IMR-90 (cell line): Measurements from ENCODE around the gene STX8. TPM values are rescaled to one million over a fixed set of nuclear protein-coding genes. Genes with fewer than 3 reads are reported as not detected.
A peak's percentile ranks its signal among the peaks of the same experiment; 100 is the strongest.

ENCODE experiments used
- ATAC-seq: fragments of 200-7000 bp; cut with Tn5 transposase; 2 replicates; pipeline ENCODE4 v1.9.1; 2020; ENCODE audit warnings: low read depth, mild to moderate bottlenecking, moderate library complexity
- BruUV-seq: library from RNA; stranded (reverse); fragments of 400-500 nt; replicated peaks from 2 replicates; lab custom pipeline; 2021; lab: Mats Ljungman, UMichigan
- CTCF ChIA-PET: fragments of 300-600 bp; formaldehyde crosslinking; extraction: SDS; loops from one replicate; lab custom pipeline; 2021; ENCODE audit warnings: antibody characterized with exemption; lab: Yijun Ruan, JAX
- POLR2A ChIA-PET: fragments of 300-600 bp; sonication (Branson Sonifier 250); formaldehyde crosslinking; loops from one replicate; lab custom pipeline; 2022; ENCODE audit warnings: antibody characterized with exemption; ENCODE audit not compliant: unreplicated experiment; lab: Charles Lee
- DNase-seq: peaks from one replicate; pipeline ENCODE4 v3.0.0; 2013
- H2AFZ ChIP-seq: replicated peaks from 2 replicates; pipeline ENCODE3; 2013; ENCODE audit warnings: low read length, mild to moderate bottlenecking; ENCODE audit not compliant: poor library complexity
- H2AK5ac ChIP-seq: 2 replicates; pipeline ENCODE4 v1.6.1; 2013; ENCODE audit warnings: low read depth, low read length, inconsistent platforms
- H2AK9ac ChIP-seq: replicated peaks from 2 replicates; pipeline ENCODE3; 2013; ENCODE audit warnings: mild to moderate bottlenecking, low read depth, low read length, moderate library complexity; ENCODE audit not compliant: poor library complexity
- H2BK120ac ChIP-seq: 2 replicates; pipeline ENCODE4 v1.6.1; 2013; ENCODE audit warnings: low read depth, low read length, inconsistent platforms
- H2BK15ac ChIP-seq: 3 replicates; pipeline ENCODE4 v1.6.1; 2013; ENCODE audit warnings: low read depth, low read length, inconsistent platforms
- H2BK20ac ChIP-seq: 2 replicates; pipeline ENCODE4 v1.6.1; 2013; ENCODE audit warnings: low read depth, mild to moderate bottlenecking, inconsistent platforms, low read length, moderate library complexity
- H2BK5ac ChIP-seq: 2 replicates; pipeline ENCODE4 v1.6.1; 2013; ENCODE audit warnings: mild to moderate bottlenecking, low read depth, low read length, inconsistent platforms; ENCODE audit not compliant: poor library complexity, severe bottlenecking
- H3K14ac ChIP-seq: replicated peaks from 2 replicates; pipeline ENCODE4 v1.6.1; 2013; ENCODE audit warnings: low read depth, low read length, inconsistent platforms
- H3K18ac ChIP-seq: 2 replicates; pipeline ENCODE4 v1.6.1; 2013; ENCODE audit warnings: low read depth, low read length, control low read depth
- H3K23ac ChIP-seq: 2 replicates; pipeline ENCODE4 v1.6.1; 2013; ENCODE audit warnings: low read depth, low read length, inconsistent platforms
- H3K27ac ChIP-seq: 2 replicates; pipeline ENCODE4 v1.5.1; 2013; ENCODE audit warnings: mild to moderate bottlenecking, control low read depth, low read length; ENCODE audit not compliant: insufficient read depth
- H3K27me3 ChIP-seq: 2 replicates; pipeline ENCODE4 v1.6.1; 2013; ENCODE audit warnings: low read length; ENCODE audit not compliant: control insufficient read depth, insufficient read depth
- H3K36me3 ChIP-seq: 2 replicates; pipeline ENCODE4 v1.6.1; 2013; ENCODE audit warnings: low read length, mixed read lengths; ENCODE audit not compliant: control insufficient read depth, insufficient read depth
- H3K4ac ChIP-seq: 2 replicates; pipeline ENCODE4 v1.6.1; 2013; ENCODE audit warnings: low read depth, low read length, inconsistent platforms
- H3K4me1 ChIP-seq: 2 replicates; pipeline ENCODE4 v1.6.1; 2013; ENCODE audit warnings: low read length, mixed read lengths; ENCODE audit not compliant: control insufficient read depth, insufficient read depth
- H3K4me2 ChIP-seq: 2 replicates; pipeline ENCODE4 v1.6.1; 2013; ENCODE audit warnings: low read depth, mild to moderate bottlenecking, control low read depth, low read length, moderate library complexity
- H3K4me3 ChIP-seq: 2 replicates; pipeline ENCODE4 v1.5.1; 2013; ENCODE audit warnings: low read depth, mild to moderate bottlenecking, control low read depth, low read length, moderate library complexity; ENCODE audit not compliant: insufficient read depth
- H3K56ac ChIP-seq: 2 replicates; pipeline ENCODE4 v1.6.1; 2013; ENCODE audit warnings: low read length, inconsistent platforms; ENCODE audit not compliant: insufficient read depth; ENCODE audit errors: extremely low read depth
- H3K79me1 ChIP-seq, 2 experiments: 2 replicates each; pipeline ENCODE4 v1.6.1; 2013; ENCODE audit warnings: low read length in 2 of 2, inconsistent platforms in 1 of 2, low read depth in 1 of 2
- H3K9ac ChIP-seq: 2 replicates; pipeline ENCODE4 v1.6.1; 2013; ENCODE audit warnings: low read depth, low read length, control low read depth
- H3K9me1 ChIP-seq: 2 replicates; pipeline ENCODE4 v1.6.1; 2013; ENCODE audit warnings: low read length, inconsistent platforms; ENCODE audit not compliant: insufficient read depth
- H3K9me3 ChIP-seq: 2 replicates; pipeline ENCODE4 v1.6.1; 2013; ENCODE audit warnings: low read length; ENCODE audit not compliant: control insufficient read depth, insufficient read depth
- H4K20me1 ChIP-seq: 2 replicates; pipeline ENCODE4 v1.6.1; 2013; ENCODE audit warnings: low read length, inconsistent platforms; ENCODE audit not compliant: insufficient read depth
- H4K5ac ChIP-seq: 2 replicates; pipeline ENCODE4 v1.6.1; 2013; ENCODE audit warnings: mild to moderate bottlenecking, low read depth, low read length, control low read depth
- H4K8ac ChIP-seq, 2 experiments: 2 replicates each; pipeline ENCODE4 v1.6.1; 2013; ENCODE audit warnings: low read depth in 2 of 2, low read length in 2 of 2, control low read depth in 1 of 2, inconsistent platforms in 1 of 2
- H4K91ac ChIP-seq: 2 replicates; pipeline ENCODE4 v1.6.1; 2013; ENCODE audit warnings: low read depth, low read length, inconsistent platforms; ENCODE audit not compliant: insufficient read depth
- CEBPB ChIP-seq: IDR thresholded peaks from 2 replicates; pipeline ENCODE4 v1.6.1; 2012; ENCODE audit warnings: low read depth, low read length, improper control_type of control experiment
- CHD1 ChIP-seq: IDR thresholded peaks from 2 replicates; pipeline ENCODE4 v1.6.1; 2012; ENCODE audit warnings: low read depth, low read length, improper control_type of control experiment
- ELK1 ChIP-seq: fragments of 150-350 bp; IDR thresholded peaks from 2 replicates; pipeline ENCODE4 v1.6.1; 2016; ENCODE audit warnings: low read depth, mild to moderate bottlenecking, low read length, moderate library complexity, borderline replicate concordance
- FOS ChIP-seq: fragments of 150-350 bp; IDR thresholded peaks from 2 replicates; pipeline ENCODE4 v1.6.1; 2016; ENCODE audit warnings: low read depth, low read length
- MAZ ChIP-seq: IDR thresholded peaks from 2 replicates; pipeline ENCODE4 v1.6.1; 2012; ENCODE audit warnings: low read depth, mild to moderate bottlenecking, low read length, improper control_type of control experiment, moderate library complexity, borderline replicate concordance
- MXI1 ChIP-seq: IDR thresholded peaks from 2 replicates; pipeline ENCODE4 v1.6.1; 2012; ENCODE audit warnings: low read depth, mild to moderate bottlenecking, low read length, moderate library complexity, borderline replicate concordance
- NFE2L2 ChIP-seq: fragments of 150-350 bp; IDR thresholded peaks from 2 replicates; pipeline ENCODE4 v1.6.1; 2016; ENCODE audit warnings: low read depth, mild to moderate bottlenecking, low read length
- POLR2A ChIP-seq: IDR thresholded peaks from 2 replicates; pipeline ENCODE4 v1.6.1; 2012; ENCODE audit warnings: mild to moderate bottlenecking, low read depth, low read length
- RCOR1 ChIP-seq: IDR thresholded peaks from 2 replicates; pipeline ENCODE4 v1.6.1; 2012; ENCODE audit warnings: mild to moderate bottlenecking, low read length, improper control_type of control experiment; ENCODE audit not compliant: insufficient replicate concordance
- RFX5 ChIP-seq: IDR thresholded peaks from 2 replicates; pipeline ENCODE4 v1.8.0; 2012; ENCODE audit warnings: low read depth, mild to moderate bottlenecking, low read length, moderate library complexity
- SMC3 ChIP-seq: fragments of 150-350 bp; IDR thresholded peaks from 2 replicates; pipeline ENCODE4 v1.6.1; 2016; ENCODE audit warnings: low read depth, mild to moderate bottlenecking, antibody characterized with exemption, low read length, moderate library complexity
- USF2 ChIP-seq: fragments of 150-350 bp; IDR thresholded peaks from 2 replicates; pipeline ENCODE4 v1.6.1; 2017; ENCODE audit warnings: mild to moderate bottlenecking, antibody characterized with exemption, low read length, low read depth
- WGBS, 2 experiments: methylation state at CpG; one replicate each; pipeline versions ENCODE4 v1.1.5 to v1.1.7; 2013; ENCODE audit warnings: missing lambda C conversion rate in 2 of 2; ENCODE audit not compliant: insufficient read length in 1 of 2; ENCODE audit errors: extremely low coverage in 2 of 2; 5-methylcytosine and 5-hydroxymethylcytosine counted together
- dilution Hi-C: fragments of 300-500 bp; cut with HindIII; formaldehyde crosslinking; loops from one replicate; pipeline ENCODE4 v1.14.3; 2018; ENCODE audit warnings: low sequenced_read_pairs; ENCODE audit not compliant: unreplicated experiment
- in situ Hi-C: fragments of 300-500 bp; cut with MboI; formaldehyde crosslinking; loops from 3 replicates; pipeline ENCODE4 v1.14.3; 2019; ENCODE audit warnings: low sequenced_read_pairs, inconsistent platforms, mixed read lengths
- intact Hi-C: fragments of 100-400 bp; cut with micrococcal nuclease; formaldehyde crosslinking; loops from 2 replicates; pipeline ENCODE4 v1.10.0; 2022
- polyA plus RNA-seq, 3 experiments: library from polyadenylated mRNA; depleted of rRNA; stranded (reverse); fragments of >200 nt; gene quantifications; 2 replicates each; pipeline ENCODE4 v1.2.3, GENCODE V29; 2012; ENCODE audit warnings: low replicate concordance in 1 of 3
- total RNA-seq: library from RNA; depleted of rRNA; stranded (reverse); fragments of >200 nt; gene quantifications from 2 replicates; pipeline ENCODE4 v1.2.3, GENCODE V29; 2012

The STX8 gene
- total and polyA plus RNA-seq, 2 of the 4 experiments (the other 2 are of a cell fraction): 26.5 to 47.0 TPM

DNA sequence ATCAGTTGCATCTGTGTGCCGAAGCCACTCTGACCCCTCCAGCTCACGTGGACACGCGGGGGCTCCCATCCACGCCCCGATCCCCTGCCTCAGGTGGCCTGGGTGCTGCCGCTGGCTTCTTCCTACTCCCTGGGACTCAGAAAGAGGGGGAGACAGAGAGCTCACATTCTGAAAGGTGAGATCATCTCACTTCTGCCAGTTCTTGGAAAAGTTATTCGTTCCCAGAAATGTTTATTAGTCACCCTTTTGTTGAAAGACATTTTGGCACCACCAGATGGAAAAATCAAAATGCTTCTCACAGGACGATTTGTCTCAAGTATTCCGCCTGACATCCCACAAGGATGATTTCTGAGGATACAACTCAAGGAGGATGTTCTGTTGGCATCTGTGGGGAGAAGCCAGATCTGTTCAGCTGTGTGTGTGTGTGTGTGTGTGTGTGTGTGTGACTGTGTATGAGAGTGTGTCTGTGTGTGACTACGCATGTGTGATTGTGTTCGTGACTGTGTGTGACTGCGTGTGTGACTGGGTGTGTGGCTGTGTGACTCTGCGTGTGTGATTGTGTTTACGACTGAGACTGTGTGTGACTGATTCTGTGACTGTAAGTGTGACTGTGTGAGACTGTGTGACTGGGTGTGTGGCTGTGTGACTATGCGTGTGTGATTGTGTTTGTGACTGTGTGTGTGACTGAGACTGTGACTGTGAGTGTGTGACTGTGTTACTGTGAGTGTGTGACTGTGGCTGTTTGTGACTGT, 347.0 kb downstream of the STX8 start (continued):
- TF ChIP-seq SMC3: no peak

GRCh38 chr17:9227819-9228407, 347.7 kb downstream of the STX8 start:
- Histone ChIP-seq H4K5ac (no peak overlapping the region; the same call in 1 of the 2 replicates), H2AFZ (peak overlapping the region; percentile 48), H3K18ac (no peak overlapping the region; the same call in 1 of the 2 replicates), H3K36me3 (no peaks in the 10 kb centered on the region), H4K8ac (no peak overlapping the region), H3K79me1 (no peaks in the 10 kb centered on the region), H2AK9ac (no peak overlapping the region), H3K4me3 (no peak overlapping the region), H3K14ac (no peak overlapping the region), H3K4me1 (peaks cover 8% of the 10 kb centered on the region; the same call in 1 of the 2 replicates), H2BK5ac (peak overlapping the region; percentile 66), H2BK20ac (no peak overlapping the region), H2AK5ac (no peak overlapping the region), H3K23ac (no peak overlapping the region), H2BK120ac (no peak overlapping the region), H4K20me1 (no peaks in the 10 kb centered on the region), H2BK15ac (no peak overlapping the region), H3K9me3 (no peaks in the 10 kb centered on the region), H3K27ac (no peak overlapping the region), H3K4ac (no peak overlapping the region), H4K91ac (no peak overlapping the region), H3K9ac (no peak overlapping the region), H3K56ac (no peak overlapping the region), H3K4me2 (no peak overlapping the region; the same call in 1 of the 2 replicates), H3K27me3 (no peaks in the 10 kb centered on the region; the same call in 1 of the 2 replicates), H3K9me1 (no peaks in the 10 kb centered on the region)
- ATAC-seq: no peak; the same call in 1 of the 2 replicates
- 76 to 100% methylated on average over 2 to 10 of the region's 13 CpGs for WGBS, 2 experiments
- dilution Hi-C loops: no loop called here
- ChIA-PET POLR2A (no interaction called here), CTCF (no interaction called here)
- intact Hi-C loops: no loop called here
- no peak for DNase-seq
- BruUV-seq: no TSS peak
- in situ Hi-C loops: no loop called here
- TF ChIP-seq NFE2L2 (no peak), POLR2A (no peak), FOS (no peak), MAZ (no peak), RFX5 (no peak), SMC3 (no peak), MXI1 (no peak), CEBPB (no peak), CHD1 (no peak), RCOR1 (no peak), ELK1 (no peak), USF2 (no peak)
